ENCODE measurements around the gene PRDM5.

DNA sequence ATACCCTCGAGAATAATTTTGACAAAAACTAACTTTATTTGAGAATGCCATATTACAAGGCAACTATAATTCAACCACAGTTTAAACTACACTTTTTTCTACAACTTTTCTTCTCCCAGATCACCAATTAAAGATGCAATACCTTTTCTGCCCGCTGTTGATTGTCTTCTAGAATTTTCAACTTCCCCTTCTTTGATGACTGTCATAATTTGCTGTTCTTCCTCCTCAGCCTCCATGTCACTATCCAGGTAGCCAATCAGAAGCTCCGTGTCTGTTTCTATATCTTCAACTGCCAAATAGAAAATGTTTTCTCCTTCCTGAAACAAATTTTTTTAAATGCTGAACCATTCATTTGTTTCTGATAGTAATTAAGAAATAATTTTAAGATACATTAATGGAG is 101.5 kb downstream of the PRDM5 start:
- TF ChIP-seq, protein P1, sequence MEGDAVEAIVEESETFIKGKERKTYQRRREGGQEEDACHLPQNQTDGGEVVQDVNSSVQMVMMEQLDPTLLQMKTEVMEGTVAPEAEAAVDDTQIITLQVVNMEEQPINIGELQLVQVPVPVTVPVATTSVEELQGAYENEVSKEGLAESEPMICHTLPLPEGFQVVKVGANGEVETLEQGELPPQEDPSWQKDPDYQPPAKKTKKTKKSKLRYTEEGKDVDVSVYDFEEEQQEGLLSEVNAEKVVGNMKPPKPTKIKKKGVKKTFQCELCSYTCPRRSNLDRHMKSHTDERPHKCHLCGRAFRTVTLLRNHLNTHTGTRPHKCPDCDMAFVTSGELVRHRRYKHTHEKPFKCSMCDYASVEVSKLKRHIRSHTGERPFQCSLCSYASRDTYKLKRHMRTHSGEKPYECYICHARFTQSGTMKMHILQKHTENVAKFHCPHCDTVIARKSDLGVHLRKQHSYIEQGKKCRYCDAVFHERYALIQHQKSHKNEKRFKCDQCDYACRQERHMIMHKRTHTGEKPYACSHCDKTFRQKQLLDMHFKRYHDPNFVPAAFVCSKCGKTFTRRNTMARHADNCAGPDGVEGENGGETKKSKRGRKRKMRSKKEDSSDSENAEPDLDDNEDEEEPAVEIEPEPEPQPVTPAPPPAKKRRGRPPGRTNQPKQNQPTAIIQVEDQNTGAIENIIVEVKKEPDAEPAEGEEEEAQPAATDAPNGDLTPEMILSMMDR (conservative IDR thresholded peaks at IDR 0.05) = no peak
- no peak for TF ChIP-seq EZH2 (IDR thresholded peaks at IDR 0.05; ENCODE audit: low read depth)
